ENCODE measurements around the gene GPX2.

DNA sequence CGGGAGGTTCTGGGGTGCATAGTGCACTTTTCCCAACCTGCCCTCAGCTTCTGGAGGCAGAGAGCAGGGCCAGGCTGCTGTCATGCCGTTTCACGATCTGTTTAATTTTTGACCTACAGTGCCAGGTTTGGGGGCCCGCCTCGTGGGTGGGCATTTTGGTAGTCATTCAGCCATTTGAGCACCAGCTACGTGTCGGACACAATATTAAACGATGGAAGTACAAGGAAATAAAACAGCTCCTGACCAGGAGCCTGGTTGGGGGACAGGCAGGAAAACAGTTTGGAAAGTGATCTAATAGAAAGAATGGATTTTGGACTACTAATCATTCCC lies 44.9 kb upstream of the GPX2 start:
- no peak for TF ChIP-seq CTCF (IDR thresholded peaks at IDR 0.05)
- TF ChIP-seq TCF7L2 (IDR thresholded peaks at IDR 0.05; ENCODE audit: low read depth, low read length): no peak
- no peak for TF ChIP-seq SIN3A (IDR thresholded peaks at IDR 0.05; ENCODE audit: borderline replicate concordance, insufficient read depth, low read depth, low read length)
- TF ChIP-seq, protein P1, sequence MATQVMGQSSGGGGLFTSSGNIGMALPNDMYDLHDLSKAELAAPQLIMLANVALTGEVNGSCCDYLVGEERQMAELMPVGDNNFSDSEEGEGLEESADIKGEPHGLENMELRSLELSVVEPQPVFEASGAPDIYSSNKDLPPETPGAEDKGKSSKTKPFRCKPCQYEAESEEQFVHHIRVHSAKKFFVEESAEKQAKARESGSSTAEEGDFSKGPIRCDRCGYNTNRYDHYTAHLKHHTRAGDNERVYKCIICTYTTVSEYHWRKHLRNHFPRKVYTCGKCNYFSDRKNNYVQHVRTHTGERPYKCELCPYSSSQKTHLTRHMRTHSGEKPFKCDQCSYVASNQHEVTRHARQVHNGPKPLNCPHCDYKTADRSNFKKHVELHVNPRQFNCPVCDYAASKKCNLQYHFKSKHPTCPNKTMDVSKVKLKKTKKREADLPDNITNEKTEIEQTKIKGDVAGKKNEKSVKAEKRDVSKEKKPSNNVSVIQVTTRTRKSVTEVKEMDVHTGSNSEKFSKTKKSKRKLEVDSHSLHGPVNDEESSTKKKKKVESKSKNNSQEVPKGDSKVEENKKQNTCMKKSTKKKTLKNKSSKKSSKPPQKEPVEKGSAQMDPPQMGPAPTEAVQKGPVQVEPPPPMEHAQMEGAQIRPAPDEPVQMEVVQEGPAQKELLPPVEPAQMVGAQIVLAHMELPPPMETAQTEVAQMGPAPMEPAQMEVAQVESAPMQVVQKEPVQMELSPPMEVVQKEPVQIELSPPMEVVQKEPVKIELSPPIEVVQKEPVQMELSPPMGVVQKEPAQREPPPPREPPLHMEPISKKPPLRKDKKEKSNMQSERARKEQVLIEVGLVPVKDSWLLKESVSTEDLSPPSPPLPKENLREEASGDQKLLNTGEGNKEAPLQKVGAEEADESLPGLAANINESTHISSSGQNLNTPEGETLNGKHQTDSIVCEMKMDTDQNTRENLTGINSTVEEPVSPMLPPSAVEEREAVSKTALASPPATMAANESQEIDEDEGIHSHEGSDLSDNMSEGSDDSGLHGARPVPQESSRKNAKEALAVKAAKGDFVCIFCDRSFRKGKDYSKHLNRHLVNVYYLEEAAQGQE (IDR thresholded peaks at IDR 0.05; ENCODE audit: insufficient read depth in 1 of 2, low read depth in 2 of 2, low read length in 1 of 2): no peak

Data from Panc1 (cell line).